Measurements from ENCODE around the gene MED14. TPM values are rescaled to one million over a fixed set of nuclear protein-coding genes. Genes with fewer than 3 reads are reported as not detected.

Gene MED14
- polyA plus RNA-seq, 1 donor from 2014 or later = 10.3 TPM

- no peaks in the 10 kb centered on the region for H3K9me3 Mint-ChIP-seq
- no peak overlapping the region for H3K27ac Mint-ChIP-seq
- H3K36me3 Mint-ChIP-seq = peaks cover 6% of the 10 kb centered on the region
- H3K27me3 Mint-ChIP-seq = no peaks in the 10 kb centered on the region
- H3K4me1 Mint-ChIP-seq = peaks cover 0 to 2% (median 0%) of the 10 kb centered on the region in 3 donors
- no peak overlapping the region for H3K4me3 Mint-ChIP-seq
These were observed 111.7 kb downstream of the MED14 start for GRCh38 chrX:40623665-40624064.

- Mint-ChIP-seq H3K4me1 (peaks cover 0 to 2% (median 0%) of the 10 kb centered on the region in 3 donors), H3K36me3 (peaks cover 6% of the 10 kb centered on the region), H3K9me3 (no peaks in the 10 kb centered on the region), H3K27me3 (no peaks in the 10 kb centered on the region), H3K4me3 (no peak within 1 kb of the TSS), H3K27ac (no peak within 1 kb of the TSS)
These were observed 112.2 kb downstream of the MED14 start, which contains the start of gene MPC1L for GRCh38 chrX:40623139-40623536. Gene MPC1L (plus strand): TSS chrX:40623428. CDS start chrX:40623566, 138 bp downstream.

- peaks cover 6% of the 10 kb centered on the region for H3K36me3 Mint-ChIP-seq
- H3K4me1 Mint-ChIP-seq = peaks cover 0 to 2% (median 0%) of the 10 kb centered on the region in 3 donors
- no peaks in the 10 kb centered on the region for H3K9me3 Mint-ChIP-seq
- H3K27ac Mint-ChIP-seq = no peak overlapping the region
- H3K27me3 Mint-ChIP-seq = no peaks in the 10 kb centered on the region
- no peak overlapping the region for H3K4me3 Mint-ChIP-seq
These were observed 112.7 kb downstream of the MED14 start for GRCh38 chrX:40622479-40623138.

GRCh38 chrX:40617566-40617965, 117.8 kb downstream of the MED14 start:
- no peaks in the 10 kb centered on the region for H3K4me1 Mint-ChIP-seq
- H3K27ac Mint-ChIP-seq = no peak overlapping the region
- H3K27me3 Mint-ChIP-seq = no peaks in the 10 kb centered on the region
- H3K4me3 Mint-ChIP-seq = no peak overlapping the region
- no peaks in the 10 kb centered on the region for H3K9me3 Mint-ChIP-seq
- peaks cover 2% of the 10 kb centered on the region for H3K36me3 Mint-ChIP-seq

- peaks cover 2% of the 10 kb centered on the region for H3K36me3 Mint-ChIP-seq
- no peak overlapping the region for H3K4me3 Mint-ChIP-seq
- no peaks in the 10 kb centered on the region for H3K27me3 Mint-ChIP-seq
- no peaks in the 10 kb centered on the region for H3K9me3 Mint-ChIP-seq
- no peaks in the 10 kb centered on the region for H3K4me1 Mint-ChIP-seq
- no peak overlapping the region for H3K27ac Mint-ChIP-seq
These were observed 119.4 kb downstream of the MED14 start for GRCh38 chrX:40615976-40616375.

GRCh38 chrX:40612511-40612910, 122.8 kb downstream of the MED14 start:
- Mint-ChIP-seq H3K27me3 (no peaks in the 10 kb centered on the region), H3K9me3 (no peaks in the 10 kb centered on the region), H3K27ac (no peak overlapping the region), H3K4me1 (no peaks in the 10 kb centered on the region), H3K4me3 (no peak overlapping the region), H3K36me3 (no peaks in the 10 kb centered on the region)

GRCh38 chrX:40607381-40607780, 128.0 kb downstream of the MED14 start:
- Mint-ChIP-seq H3K27ac (no peak overlapping the region), H3K4me3 (no peak overlapping the region), H3K27me3 (no peaks in the 10 kb centered on the region), H3K9me3 (no peaks in the 10 kb centered on the region), H3K36me3 (no peaks in the 10 kb centered on the region), H3K4me1 (no peaks in the 10 kb centered on the region)

GRCh38 chrX:40603446-40603845, 131.9 kb downstream of the MED14 start:
- peaks cover 2% of the 10 kb centered on the region for H3K27me3 Mint-ChIP-seq

More at GRCh38 chrX:40603446-40603845, 131.9 kb downstream of the MED14 start:
- H3K27ac Mint-ChIP-seq = peak overlapping the region in 2 of 3 donors; percentile 8 to 80
- H3K4me1 Mint-ChIP-seq = no peaks in the 10 kb centered on the region
- no peak overlapping the region for H3K4me3 Mint-ChIP-seq
- peaks cover 3% of the 10 kb centered on the region for H3K36me3 Mint-ChIP-seq
- no peaks in the 10 kb centered on the region for H3K9me3 Mint-ChIP-seq

Other genes with a start within 250 kb of the MED14 start
- gene ATP6AP2, start 154.6 kb downstream of the MED14 start, polyA plus RNA-seq = 118 TPM
- not detected for gene MPC1L, start 112.1 kb downstream of the MED14 start, polyA plus RNA-seq
- gene CXorf38, start 88.0 kb downstream of the MED14 start, polyA plus RNA-seq = 35.3 TPM

Measured in IgD-negative memory B cell (primary cell).